Inflammatory macrophage (primary cell): ENCODE data around the gene CHMP3.
"Not testable (repeated sequence)": the region's sequence is repeated elsewhere in the genome, so short reads cannot be mapped to it uniquely, and the experiment has no call there.

Experiments
- DNase-seq, 2 donors: peaks; one replicate each; pipeline ENCODE4 v3.0.0-alpha.2; 2020 to 2022
- total RNA-seq, 18 experiments: gene quantifications; one replicate each; lab custom pipeline; 2026; ENCODE audit warnings: mixed read lengths in 6 of 18, inconsistent platforms in 2 of 18; lab: John Stamatoyannopoulos, UW

CHMP3 gene
- total RNA-seq: 32.0 to 73.2 (median 51.6) reads per million in 18 experiments

DNA sequence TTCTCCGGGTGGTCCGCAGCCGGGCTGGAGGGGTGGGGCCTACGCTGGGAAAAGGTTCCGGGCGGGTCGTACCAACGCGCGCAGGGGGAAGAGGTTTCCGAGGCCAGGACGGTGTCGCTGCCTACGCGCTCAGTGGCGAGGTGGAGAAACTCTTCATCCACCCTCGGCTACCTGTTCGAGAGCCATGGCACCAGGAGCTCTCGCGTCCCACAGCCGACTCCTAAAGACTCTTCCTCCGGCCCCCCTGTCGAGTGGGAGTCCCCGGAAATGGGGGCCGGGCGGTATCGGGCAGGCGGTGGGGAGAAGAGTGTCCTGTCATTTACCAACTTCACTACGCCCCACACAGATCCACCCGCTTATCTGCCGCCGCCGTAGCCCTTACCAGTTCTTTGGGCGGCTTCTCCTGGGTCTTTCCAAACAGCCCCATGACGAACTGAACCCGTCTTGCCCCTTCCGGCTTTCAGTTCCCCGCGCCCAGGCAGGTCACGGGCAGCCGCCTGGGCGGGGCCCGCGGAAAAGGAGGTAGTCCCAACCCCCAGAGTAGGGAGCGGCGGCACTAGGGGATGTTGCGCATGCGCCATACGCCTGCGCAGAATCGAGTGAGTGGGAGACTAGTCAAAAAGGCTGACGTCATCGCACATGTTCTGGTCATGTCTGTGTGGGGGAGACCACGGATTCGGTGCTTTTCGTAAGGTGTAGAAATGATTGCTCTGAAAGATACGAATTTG, at the start of gene CHMP3:
TSS of gene CHMP3 (minus strand) at position 522 of the 728 bp plus-strand sequence. CDS start at position 427, 95 bp downstream.
- peak; percentile 99 to 100 for DNase-seq

DNA sequence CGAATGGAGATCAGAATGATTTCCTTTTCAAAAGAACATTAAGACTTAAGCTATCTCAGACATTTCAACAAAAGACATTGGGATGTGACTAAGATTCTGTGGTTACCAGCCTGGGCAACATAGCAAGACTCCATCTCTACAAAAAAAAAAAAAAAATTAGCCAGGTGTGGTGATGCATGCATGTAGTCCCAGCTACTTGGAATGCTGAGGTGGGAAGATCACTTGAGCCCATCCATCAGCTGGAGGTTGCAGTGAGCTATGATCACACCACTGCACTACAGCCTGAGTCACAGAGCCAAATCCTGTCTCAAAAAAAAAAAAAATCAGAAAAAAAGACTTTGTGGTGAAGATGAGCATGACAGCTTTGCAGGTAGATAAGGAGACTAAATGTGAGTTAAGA, 47.6 kb upstream of the CHMP3 start:
- DNase-seq: no peak

DNA sequence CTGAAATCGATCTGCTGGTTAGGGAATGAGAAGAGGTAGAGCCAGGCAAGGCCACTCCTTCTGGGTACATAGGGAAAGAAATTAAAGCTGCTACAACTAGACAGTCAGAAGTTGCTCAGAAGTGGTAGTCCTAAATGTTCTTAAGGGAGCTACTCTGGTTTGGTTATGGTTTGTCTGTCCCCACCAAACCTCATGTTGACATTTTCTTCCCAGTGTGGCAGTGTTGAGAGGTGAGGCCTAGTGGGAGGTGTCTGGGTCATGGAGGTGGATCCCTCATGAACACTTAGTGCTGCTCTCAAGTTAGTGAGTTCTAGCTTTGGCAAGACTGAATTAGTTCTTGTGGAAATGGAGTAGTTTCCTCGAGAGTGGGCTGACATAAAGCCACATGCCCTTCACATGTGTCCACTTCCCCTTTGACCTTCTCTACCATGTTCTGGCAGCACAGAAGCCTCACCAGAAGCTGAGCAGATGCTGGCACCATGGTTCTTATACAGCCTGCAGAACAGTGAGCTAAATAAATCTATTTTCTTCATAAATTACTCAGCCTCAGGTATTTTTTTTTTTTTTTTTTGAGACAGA, 45.7 kb upstream of the CHMP3 start:
- DNase-seq: peak; percentile 39 to 67

DNA sequence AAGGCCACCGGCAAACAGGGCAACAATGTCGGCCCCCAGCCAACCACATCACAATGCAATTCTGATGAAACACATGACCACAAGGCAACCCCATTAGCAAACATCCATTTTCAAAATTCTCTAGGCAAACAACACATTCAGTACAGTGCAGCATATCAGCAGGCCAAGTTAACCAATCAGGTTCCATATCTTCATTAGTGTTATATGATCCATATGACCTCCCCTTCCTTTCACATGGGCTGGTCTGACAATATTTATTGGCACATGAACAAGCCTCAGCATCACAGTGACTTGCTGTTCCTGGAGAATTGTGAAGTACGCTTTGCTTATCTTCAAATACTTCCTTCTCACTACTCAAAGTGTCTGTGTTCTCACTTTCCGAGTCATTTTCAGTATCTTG, 40.7 kb upstream of the CHMP3 start:
- no peak for DNase-seq

DNA sequence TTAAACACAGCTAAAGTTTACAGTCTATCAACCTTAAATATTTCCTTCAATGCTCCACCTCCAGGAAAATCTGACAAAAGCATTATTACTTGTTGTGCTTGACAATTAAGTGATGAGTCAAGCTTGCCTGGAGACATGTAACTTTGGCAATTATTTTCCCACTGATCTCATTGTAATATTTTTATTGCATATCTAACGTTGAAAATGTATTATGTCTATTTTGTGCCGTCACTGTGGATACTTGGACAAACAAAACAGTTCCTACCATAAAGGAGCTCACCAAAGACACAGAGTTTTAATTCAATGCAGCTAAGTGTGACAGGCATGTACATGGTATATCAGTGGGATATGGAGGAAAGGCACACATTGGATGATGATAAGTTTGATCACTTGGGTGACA, 35.7 kb upstream of the CHMP3 start:
- DNase-seq: no peak

DNA sequence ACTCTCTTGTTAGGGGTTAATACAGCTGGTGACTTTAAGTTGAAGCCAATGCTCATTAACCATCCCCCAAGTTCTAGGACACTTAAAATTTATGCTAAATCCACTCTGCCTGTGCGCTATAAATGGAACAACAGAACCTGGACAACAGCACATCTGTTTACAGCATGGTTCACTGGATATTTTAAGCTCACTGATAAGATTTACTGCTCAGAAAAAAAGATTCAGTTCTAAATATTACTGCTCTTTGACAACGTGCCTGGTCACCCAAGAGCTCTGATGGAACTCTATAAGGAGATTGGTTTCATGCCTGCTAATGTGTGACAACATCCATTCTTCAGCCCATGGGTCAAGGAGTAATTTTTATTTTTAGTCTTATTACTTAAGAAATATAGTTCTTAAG, 32.9 kb upstream of the CHMP3 start:
- no peak for DNase-seq

DNA sequence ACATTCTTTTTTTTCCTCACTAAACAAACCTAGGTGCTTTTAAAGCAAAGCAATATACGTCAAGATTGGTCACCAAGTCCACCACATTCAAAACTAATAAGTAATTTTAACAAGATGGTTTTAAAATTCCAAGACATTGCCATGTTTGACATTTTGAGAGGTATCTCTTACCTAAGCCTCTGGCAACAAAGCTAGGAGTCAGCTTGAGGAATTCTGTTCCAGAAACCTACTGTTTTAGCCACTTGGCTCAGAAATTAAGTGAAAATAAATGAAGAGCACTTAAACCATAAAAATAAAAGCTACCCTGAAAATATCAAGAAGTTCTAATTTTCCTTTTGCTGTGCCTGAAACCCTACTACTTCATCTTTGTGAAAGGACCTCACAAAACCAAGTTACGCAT, 30.0 kb upstream of the CHMP3 start:
- DNase-seq: no peak

DNA sequence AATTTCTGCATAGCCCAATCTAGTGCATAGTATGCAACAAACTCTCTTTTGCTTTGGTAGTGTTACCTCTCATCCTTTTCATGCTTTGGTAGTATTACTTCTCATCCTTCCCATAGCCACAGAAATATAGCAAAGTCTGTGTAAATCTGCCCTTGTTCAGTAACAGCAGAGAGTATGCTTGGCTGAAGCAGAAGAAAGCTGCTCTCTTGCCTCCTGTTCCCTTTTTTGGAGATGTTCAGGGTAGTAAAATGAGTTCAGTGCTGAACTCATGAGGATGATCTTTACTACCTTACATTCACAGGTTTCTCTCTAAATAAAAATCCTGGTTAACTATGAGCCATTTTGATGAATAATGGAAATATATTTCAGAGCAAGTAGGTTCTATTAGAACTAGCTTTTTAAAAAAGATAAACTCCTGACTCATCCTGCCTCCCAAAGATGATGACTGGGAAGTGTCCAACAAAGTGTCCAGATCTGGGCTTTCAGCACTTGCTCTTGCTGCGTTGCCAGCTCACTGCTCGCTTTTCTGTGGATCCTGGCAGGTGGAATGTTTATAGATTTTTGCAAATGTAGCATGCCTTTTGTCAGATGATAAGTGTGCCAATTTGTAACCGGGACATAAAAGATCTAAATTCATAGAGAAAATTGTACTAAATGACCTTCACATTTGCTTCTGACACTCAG, 29.4 kb upstream of the CHMP3 start:
- no peak for DNase-seq

DNA sequence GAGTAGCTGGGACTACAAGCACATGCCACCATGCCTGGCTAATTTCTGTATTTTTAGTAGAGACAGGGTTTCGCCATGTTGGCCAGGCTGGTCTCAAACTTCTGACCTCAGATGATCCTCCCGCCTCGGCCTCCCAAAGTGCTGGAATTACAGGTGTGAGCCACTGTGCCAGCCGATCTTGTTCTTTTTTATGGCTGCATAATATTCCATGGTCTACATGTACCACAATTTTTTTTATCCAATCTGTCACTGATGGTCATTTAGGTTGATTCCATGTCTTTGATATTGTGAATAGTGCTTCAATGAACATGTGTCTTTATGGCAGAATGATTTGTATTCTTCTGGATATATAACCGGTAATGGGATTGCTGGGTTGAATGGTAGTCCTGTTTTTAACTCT, 26.5 kb upstream of the CHMP3 start:
- not testable (repeated sequence) for DNase-seq

DNA sequence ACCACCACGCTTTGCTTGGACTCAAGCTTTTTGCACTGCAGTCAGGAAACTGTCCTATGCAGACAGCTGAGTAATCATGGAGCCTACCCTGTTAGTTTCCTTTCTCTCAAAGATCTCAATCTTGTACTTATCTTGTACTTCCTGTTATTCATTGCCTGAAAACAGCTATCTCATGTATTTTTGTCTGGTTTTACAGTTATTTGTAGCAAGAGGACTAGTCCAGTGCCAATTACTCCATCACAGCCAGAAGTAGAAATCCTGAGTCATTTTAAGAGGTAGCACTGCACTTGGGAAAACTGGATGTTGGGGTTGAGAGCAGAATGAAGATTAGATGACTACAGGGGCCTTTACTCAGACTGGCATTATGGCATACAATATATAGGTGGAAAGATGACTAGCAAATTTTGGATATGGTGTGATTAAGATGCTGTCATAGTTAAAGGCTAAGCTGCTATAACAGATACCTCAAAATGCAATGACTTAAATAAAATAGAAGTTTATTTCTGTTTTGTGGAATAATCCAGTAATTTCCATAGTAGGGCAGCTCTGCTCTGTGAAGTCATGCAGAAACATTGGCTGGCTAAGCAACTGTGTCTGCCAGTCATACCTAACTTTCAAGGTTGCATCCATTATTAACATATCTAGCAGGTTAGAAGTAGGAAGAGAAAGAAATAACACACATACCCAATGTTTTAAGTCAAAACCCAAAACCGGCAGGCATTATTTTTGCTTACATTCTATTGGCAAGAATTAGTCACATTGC, 21.1 kb upstream of the CHMP3 start:
- DNase-seq: peak; percentile 46 to 61

DNA sequence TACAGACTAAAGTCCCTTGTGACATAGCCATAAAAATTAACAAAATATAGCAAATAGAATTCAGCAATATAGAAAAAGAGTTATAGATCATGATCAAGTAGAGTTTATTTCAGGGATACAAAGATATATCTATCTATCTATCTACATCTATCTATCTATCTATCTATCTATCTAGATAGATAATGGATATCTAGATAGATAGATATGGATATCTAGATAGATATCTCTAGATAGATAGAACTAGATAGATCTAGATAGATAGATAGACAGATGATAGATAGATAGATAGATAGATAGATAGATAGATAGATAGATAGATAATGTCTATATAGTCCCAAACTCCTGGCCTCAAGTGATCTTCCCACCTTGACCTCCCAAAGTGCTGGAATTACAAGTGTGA, 17.3 kb upstream of the CHMP3 start:
- DNase-seq: no peak

DNA sequence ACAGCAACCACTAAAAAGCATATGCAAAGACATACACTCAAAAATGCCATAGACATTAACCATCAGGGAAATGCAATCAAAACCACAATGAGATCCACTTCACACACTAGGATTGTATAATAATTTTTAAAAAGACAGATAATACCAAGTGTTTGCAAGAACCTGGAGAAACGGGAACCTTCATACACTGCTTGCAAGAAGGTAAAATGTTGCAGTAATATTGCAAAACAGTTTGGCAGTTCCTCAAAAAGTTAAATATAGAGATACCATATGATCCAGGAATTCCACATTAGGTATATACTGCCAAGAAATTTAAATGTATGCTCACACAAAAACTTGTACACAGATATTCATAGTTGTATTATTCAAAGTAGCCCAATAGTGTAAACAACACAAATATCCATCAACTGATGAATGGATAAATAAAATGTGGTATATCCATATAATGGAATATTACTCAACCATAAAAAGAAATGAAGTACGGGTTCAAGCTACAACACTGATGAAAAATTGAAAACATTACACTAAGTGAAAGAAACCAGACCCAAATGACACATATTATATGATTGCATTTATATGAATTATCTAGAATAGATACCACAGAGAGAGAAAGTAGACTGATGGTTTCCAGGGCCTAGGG, 14.7 kb upstream of the CHMP3 start:
- DNase-seq: peak; percentile 54 to 80

DNA sequence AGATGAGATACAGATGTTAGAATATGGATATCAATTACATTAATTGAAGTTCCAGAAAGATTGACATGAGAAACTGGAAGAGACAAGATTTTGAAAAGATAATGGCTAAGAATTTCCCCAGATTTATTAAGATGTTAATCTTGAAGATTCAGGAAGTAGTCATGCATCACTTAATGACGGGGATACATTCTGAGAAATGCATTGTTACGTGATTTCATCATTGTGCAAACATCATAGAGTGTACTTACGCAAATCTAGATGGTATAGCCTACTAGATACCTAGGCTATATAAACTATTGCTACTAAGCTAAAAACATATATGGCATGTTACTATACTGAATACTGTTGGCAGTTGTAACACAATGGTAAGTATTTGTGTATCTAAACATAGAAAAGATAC, 6.8 kb upstream of the CHMP3 start:
- peak in 1 of 2 donors; percentile 65 for DNase-seq

DNA sequence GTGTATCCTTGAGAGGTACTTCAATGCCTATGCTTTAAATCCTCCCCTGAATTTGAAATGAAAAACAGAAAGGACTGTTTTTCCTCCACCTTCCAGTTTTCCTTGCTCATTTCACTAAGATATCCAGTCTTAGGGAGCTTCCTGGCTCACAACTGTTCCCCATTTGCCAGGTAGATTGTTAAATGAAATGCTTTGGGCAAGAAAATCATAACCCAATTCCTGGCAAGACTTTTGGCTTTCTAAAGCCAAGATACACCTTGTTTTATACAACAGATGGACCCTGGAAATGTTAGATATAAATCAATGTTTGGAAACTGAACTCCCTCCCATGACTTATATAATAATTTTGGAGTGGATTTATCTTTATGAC, 3.6 kb upstream of the CHMP3 start:
- no peak for DNase-seq

DNA sequence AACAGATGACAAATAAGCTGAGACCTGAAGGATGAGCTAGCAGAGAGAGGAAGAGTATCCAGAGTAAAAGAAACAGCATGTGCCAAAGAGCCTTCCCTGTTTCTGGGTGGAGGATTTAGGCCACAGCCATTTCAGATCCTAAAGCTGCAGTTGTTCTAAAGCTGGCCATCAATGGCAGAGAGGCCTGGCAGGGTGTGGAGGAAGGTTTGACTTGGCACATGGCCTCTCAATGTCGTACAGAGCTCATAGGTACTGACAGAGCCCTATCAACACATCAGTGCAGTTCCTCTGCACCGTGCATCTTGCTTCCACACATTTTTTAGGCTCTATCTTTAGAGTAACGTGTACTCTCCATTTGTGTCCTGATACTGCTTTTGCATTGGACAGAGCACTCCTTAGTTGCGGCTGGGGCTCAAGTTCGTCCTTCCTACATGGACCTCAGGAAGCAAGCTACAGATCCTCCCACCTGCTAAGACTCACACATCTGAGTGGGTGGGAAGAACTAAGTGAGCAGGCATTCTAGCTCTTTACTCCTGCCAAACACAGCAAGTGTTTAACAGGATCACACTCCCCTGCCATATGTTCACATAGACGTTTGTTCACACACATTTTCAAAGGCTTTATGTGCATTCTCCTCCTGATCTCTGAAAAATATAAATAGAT, 3.0 kb upstream of the CHMP3 start:
- peak in 1 of 2 donors; percentile 15 for DNase-seq

DNA sequence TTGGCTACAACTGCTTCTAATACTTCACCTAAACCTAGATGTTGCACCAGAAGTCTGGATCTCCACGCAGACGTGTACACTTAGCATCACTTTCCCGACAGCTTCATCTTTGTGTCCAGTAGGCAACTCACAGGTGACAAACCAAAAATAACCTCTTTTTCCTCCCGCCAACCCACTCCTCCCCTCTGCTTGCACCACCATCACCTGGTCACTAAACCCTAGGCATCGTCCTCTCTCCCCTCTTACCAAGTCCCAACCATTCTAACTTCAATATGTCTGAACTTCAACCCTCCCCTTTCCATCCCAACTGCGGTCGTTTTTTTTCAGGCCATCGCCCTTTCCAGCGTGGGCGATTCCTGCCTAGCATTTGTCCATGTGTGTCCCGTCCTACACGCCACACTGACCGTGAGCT, 413 bp upstream of the CHMP3 start:
- no peak for DNase-seq

DNA sequence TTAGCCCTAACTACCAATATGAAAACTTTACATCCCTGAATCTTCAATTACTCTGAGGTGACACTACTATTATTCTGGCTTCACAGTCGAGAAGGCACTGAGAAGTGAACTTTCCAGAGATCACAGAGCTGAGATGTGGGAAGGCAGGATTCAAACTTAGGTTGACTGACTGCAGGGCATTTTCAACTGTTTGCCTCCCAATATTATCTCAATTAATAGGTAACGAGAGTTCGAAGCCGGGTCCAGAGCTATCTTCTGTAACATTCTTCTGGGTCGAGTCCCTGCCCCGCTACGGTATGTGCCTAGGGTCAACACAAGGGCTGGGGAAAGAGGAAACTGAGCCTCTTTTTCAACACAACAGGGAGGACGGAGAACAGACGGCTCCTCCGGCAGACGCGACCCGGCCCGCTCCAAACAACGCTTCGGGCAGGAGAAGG, 740 bp downstream of the CHMP3 start:
- no peak for DNase-seq

DNA sequence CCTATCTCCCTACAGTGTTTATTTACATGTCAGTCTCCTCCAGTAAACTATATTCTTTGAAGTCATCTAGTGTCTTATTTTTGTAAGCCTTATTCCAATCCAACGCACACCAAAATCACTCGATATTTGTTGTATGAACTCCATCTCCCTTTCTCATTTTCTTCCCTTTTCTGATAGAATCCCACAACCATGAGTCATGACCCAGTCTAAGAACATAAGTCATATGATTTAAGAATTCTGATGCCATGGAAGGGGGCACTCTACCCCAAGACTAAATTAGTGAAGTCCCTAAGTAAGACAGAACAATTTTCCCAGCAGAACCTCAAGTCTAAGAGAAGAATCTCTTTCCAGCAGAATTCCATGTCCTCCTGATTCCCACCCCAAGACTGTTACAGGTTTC, 5.4 kb downstream of the CHMP3 start:
- DNase-seq: peak; percentile 14 to 40

DNA sequence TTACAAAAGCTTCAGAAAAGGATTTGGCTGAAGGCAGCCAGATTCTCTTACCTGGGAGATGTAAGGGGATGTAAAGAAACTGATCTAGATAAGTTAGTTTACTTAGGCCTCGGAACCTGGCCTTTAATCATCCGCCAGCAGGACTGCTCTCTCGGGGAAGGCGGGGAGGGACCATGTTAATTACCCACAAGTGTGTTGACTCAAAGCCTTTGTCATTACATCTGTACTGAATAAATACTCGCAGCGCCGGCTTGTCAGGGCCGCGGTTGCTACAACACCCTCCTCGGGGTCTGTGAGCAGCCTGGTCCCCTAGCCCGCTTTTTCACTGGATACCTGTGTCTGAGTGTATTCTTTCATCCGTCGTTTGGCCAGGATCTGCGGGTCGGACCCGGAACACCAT, 6.7 kb downstream of the CHMP3 start:
- DNase-seq: no peak

DNA sequence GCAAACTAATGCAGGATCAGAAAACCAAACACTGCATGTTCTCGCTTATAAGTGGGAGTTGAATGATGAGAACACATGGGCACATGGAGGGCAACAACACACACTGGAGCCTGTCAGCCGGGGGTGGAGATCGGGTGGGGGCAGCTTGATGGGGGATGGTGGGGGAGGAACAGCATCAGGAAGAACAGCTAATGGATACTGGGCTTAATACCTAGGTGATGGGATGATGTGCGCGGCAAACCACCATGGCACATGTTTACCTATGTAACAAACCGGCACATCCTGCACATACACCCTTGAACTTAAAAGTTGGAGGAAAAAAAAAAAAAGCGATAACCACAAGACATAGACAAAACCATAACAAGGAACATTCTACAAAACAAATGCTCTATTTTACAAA, 10.4 kb downstream of the CHMP3 start:
- DNase-seq: no peak

DNA sequence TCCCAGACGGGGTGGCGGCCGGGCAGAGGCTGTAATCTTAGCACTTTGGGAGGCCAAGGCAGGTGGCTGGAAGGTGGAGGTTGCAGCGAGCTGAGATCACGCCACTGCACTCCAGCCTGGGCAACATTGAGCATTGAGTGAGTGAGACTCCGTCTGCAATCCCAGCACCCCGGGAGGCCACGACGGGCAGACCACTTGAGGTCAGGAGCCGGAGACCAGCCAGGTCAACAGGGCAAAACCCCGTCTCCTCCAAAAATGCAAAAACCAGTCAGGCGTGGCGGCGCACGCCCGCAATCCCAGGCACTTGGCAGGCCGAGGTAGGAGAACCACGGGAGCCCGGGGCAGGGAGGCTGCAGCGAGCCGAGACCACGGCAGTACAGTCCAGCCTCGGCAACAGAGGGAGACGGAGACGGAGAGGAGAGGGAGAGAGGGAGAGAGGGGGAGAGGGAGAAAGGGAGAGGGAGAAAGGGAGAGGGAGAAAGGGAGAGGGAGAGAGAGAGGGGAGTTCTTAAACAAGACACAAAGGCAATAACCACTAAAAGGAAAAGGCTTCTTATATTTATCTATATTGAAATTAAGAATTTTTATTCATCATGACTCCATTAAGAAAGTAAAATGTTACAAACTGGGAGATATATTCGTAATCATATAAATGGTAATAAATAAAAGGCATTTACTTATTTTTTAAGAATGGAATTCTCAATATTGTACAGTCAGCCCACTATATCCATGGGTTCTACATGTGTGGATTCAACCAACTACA, 13.1 kb downstream of the CHMP3 start:
- not testable (repeated sequence) for DNase-seq
